ENCODE data around the gene HGFAC.
A peak's percentile ranks its signal among the peaks of the same experiment; 100 is the strongest.

Gene HGFAC

GRCh38 chr4:3423952-3424351, 17.8 kb upstream of the HGFAC start:
- TF ChIP-seq Cebpa-rat (IDR thresholded peaks at IDR 0.05) = no peak
- peaks cover 49 to 84% (median 71%) of the 10 kb centered on the region in 11 experiments for H3K36me3 ChIP-seq

GRCh38 chr4:3424522-3425095, 17.2 kb upstream of the HGFAC start:
- Histone ChIP-seq H3K9me3 (replicated peaks in 1 of 11) (no peaks in the 10 kb centered on the region), H4K20me1 (peaks cover 0 to 66% (median 26%) of the 10 kb centered on the region in 11 experiments; a peak in 14 of 22 replicates), H3K4me3 (no peak overlapping the region), H3K27ac (no peak overlapping the region), H3K27me3 (peaks cover 0 to 2% (median 0%) of the 10 kb centered on the region in 11 experiments; a peak in 1 of 22 replicates), H3K36me3 (peaks cover 45 to 84% (median 70%) of the 10 kb centered on the region in 11 experiments), H3K9ac (no peak overlapping the region), H3K4me2 (no peak overlapping the region), H3K4me1 (peaks cover 2 to 40% (median 22%) of the 10 kb centered on the region in 10 experiments)
- TF ChIP-seq Cebpa-rat (IDR thresholded peaks at IDR 0.05) = no peak

More at GRCh38 chr4:3423952-3424351, 17.8 kb upstream of the HGFAC start:
- Histone ChIP-seq H3K4me3 (no peak overlapping the region), H3K4me2 (no peak overlapping the region), H4K20me1 (peaks cover 0 to 59% (median 25%) of the 10 kb centered on the region in 11 experiments; a peak in 14 of 22 replicates), H3K9ac (no peak overlapping the region), H3K9me3 (replicated peaks in 1 of 11) (no peaks in the 10 kb centered on the region), H3K4me1 (peaks cover 0 to 34% (median 17%) of the 10 kb centered on the region in 10 experiments; a peak in 12 of 20 replicates), H3K27ac (no peak overlapping the region), H3K27me3 (no peaks in the 10 kb centered on the region)

GRCh38 chr4:3426465-3427133, 15.2 kb upstream of the HGFAC start:
- no peak for TF ChIP-seq Cebpa-rat (IDR thresholded peaks at IDR 0.05)
- Histone ChIP-seq H3K27me3 (peaks cover 0 to 6% (median 0%) of the 10 kb centered on the region in 11 experiments; a peak in 1 of 22 replicates), H3K9ac (0 out of 22 replicates have a peak overlapping the region, but pooled peaks of 1 of the 11 experiments have one; percentile 5), H4K20me1 (peaks cover 0 to 71% (median 24%) of the 10 kb centered on the region in 11 experiments; a peak in 15 of 22 replicates), H3K4me3 (no peak overlapping the region), H3K4me1 (peaks cover 13 to 54% (median 35%) of the 10 kb centered on the region in 10 experiments), H3K36me3 (peaks cover 36 to 82% (median 67%) of the 10 kb centered on the region in 11 experiments), H3K27ac (no peak overlapping the region), H3K9me3 (replicated peaks in 1 of 11) (no peaks in the 10 kb centered on the region), H3K4me2 (peak overlapping the region in 5 of 11 experiments; percentile 21 to 43 (median 38); a peak in 9 of 22 replicates)

GRCh38 chr4:3427134-3427476, 14.7 kb upstream of the HGFAC start:
- H3K4me3 ChIP-seq = no peak overlapping the region
- peaks cover 31 to 82% (median 66%) of the 10 kb centered on the region in 11 experiments for H3K36me3 ChIP-seq
- H3K4me2 ChIP-seq = peak overlapping the region in 6 of 11 experiments; percentile 17 to 43 (median 30); a peak in 10 of 22 replicates
- peaks cover 0 to 6% (median 0%) of the 10 kb centered on the region in 11 experiments; a peak in 1 of 22 replicates for H3K27me3 ChIP-seq
- peaks cover 13 to 57% (median 35%) of the 10 kb centered on the region in 10 experiments for H3K4me1 ChIP-seq
- no peak overlapping the region for H3K27ac ChIP-seq
- 0 out of 22 replicates have a peak overlapping the region, but pooled peaks of 1 of the 11 experiments have one; percentile 5 for H3K9ac ChIP-seq
- peaks cover 0 to 71% (median 24%) of the 10 kb centered on the region in 11 experiments; a peak in 15 of 22 replicates for H4K20me1 ChIP-seq
- TF ChIP-seq Cebpa-rat (IDR thresholded peaks at IDR 0.05) = no peak
- H3K9me3 ChIP-seq (replicated peaks in 1 of 11) = no peaks in the 10 kb centered on the region

GRCh38 chr4:3427706-3428446, 13.9 kb upstream of the HGFAC start:
- H4K20me1 ChIP-seq = peaks cover 0 to 72% (median 28%) of the 10 kb centered on the region in 11 experiments; a peak in 15 of 22 replicates

GRCh38 chr4:3429651-3430050, 12.1 kb upstream of the HGFAC start:
- Histone ChIP-seq H3K4me3 (no peak overlapping the region), H3K9me3 (replicated peaks in 1 of 11) (no peaks in the 10 kb centered on the region), H3K4me1 (peaks cover 13 to 73% (median 48%) of the 10 kb centered on the region in 10 experiments), H3K36me3 (peaks cover 5 to 78% (median 57%) of the 10 kb centered on the region in 11 experiments), H3K9ac (peak overlapping the region in 7 of 11 experiments; percentile 15 to 64 (median 31); a peak in 7 of 22 replicates), H3K27ac (peak overlapping the region in 2 of 11 experiments; percentile 50 to 54; a peak in 4 of 22 replicates), H3K4me2 (peak overlapping the region; percentile 33 to 79 (median 66); a peak in 21 of 22 replicates), H4K20me1 (peaks cover 0 to 75% (median 30%) of the 10 kb centered on the region in 11 experiments; a peak in 15 of 22 replicates), H3K27me3 (peaks cover 0 to 6% (median 0%) of the 10 kb centered on the region in 11 experiments; a peak in 1 of 22 replicates)
- TF ChIP-seq Cebpa-rat (IDR thresholded peaks at IDR 0.05) = no peak

More at GRCh38 chr4:3427706-3428446, 13.9 kb upstream of the HGFAC start:
- peaks cover 23 to 82% (median 66%) of the 10 kb centered on the region in 11 experiments for H3K36me3 ChIP-seq
- no peak overlapping the region for H3K4me3 ChIP-seq
- H3K9me3 ChIP-seq (replicated peaks in 1 of 11) = no peaks in the 10 kb centered on the region
- H3K27ac ChIP-seq = no peak overlapping the region
- TF ChIP-seq Cebpa-rat (IDR thresholded peaks at IDR 0.05) = no peak
- H3K4me2 ChIP-seq = peak overlapping the region in 5 of 11 experiments; percentile 21 to 43 (median 38); a peak in 8 of 22 replicates
- H3K27me3 ChIP-seq = peaks cover 0 to 6% (median 0%) of the 10 kb centered on the region in 11 experiments; a peak in 1 of 22 replicates
- peaks cover 13 to 57% (median 35%) of the 10 kb centered on the region in 10 experiments for H3K4me1 ChIP-seq
- no peak overlapping the region for H3K9ac ChIP-seq

GRCh38 chr4:3430524-3430923, 11.2 kb upstream of the HGFAC start:
- Histone ChIP-seq H3K27ac (peak overlapping the region in 5 of 11 experiments; percentile 27 to 54 (median 31); a peak in 7 of 22 replicates), H3K9me3 (replicated peaks in 1 of 11) (no peaks in the 10 kb centered on the region), H3K4me2 (peak overlapping the region; percentile 33 to 79 (median 66); a peak in 21 of 22 replicates), H3K4me1 (peaks cover 13 to 81% (median 57%) of the 10 kb centered on the region in 10 experiments), H4K20me1 (peaks cover 0 to 79% (median 33%) of the 10 kb centered on the region in 11 experiments; a peak in 15 of 22 replicates), H3K9ac (peak overlapping the region in 7 of 11 experiments; percentile 15 to 64 (median 31); a peak in 5 of 22 replicates), H3K36me3 (peaks cover 3 to 72% (median 51%) of the 10 kb centered on the region in 11 experiments; a peak in 20 of 22 replicates), H3K27me3 (peaks cover 0 to 6% (median 0%) of the 10 kb centered on the region in 11 experiments; a peak in 1 of 22 replicates), H3K4me3 (no peak overlapping the region)
- no peak for TF ChIP-seq Cebpa-rat (IDR thresholded peaks at IDR 0.05)

- no peaks in the 10 kb centered on the region for H3K9me3 ChIP-seq (replicated peaks in 1 of 11)
- H3K4me1 ChIP-seq = peaks cover 19 to 88% (median 64%) of the 10 kb centered on the region in 10 experiments
- TF ChIP-seq Cebpa-rat (IDR thresholded peaks at IDR 0.05) = no peak
- H3K27ac ChIP-seq = no peak overlapping the region
- H3K27me3 ChIP-seq = peaks cover 0 to 6% (median 0%) of the 10 kb centered on the region in 11 experiments; a peak in 1 of 22 replicates
- H3K4me3 ChIP-seq = no peak overlapping the region
- H4K20me1 ChIP-seq = peaks cover 0 to 83% (median 34%) of the 10 kb centered on the region in 11 experiments; a peak in 15 of 22 replicates
- no peak overlapping the region for H3K4me2 ChIP-seq
- H3K36me3 ChIP-seq = peaks cover 3 to 70% (median 51%) of the 10 kb centered on the region in 11 experiments; a peak in 20 of 22 replicates
- H3K9ac ChIP-seq = no peak overlapping the region
These were observed 10.2 kb upstream of the HGFAC start for GRCh38 chr4:3431446-3431993.

Data from BLaER1 treated with 17β-estradiol and CSF1 and Interleukin-3, amounts not matched to agents 10 nM and 100 nM (cell line).